K562 (cell line): ENCODE measurements around the gene SLC25A21. TPM values are rescaled to one million over a fixed set of nuclear protein-coding genes. Genes with fewer than 3 reads are reported as not detected.

ENCODE experiments used
- ATAC-seq: fragments of 200-7000 bp; cut with Tn5 transposase; 3 replicates; pipeline ENCODE4 v1.9.1; 2020; ENCODE audit warnings: moderate library complexity
- BruUV-seq: library from RNA; stranded (reverse); fragments of 400-500 nt; replicated peaks from 2 replicates; lab custom pipeline; 2021; lab: Mats Ljungman, UMichigan
- CTCF ChIA-PET: fragments of 300-600 bp; formaldehyde crosslinking; extraction: SDS; loops from one replicate; lab custom pipeline; 2021; ENCODE audit warnings: low intra/inter-chr PET ratio; lab: Yijun Ruan, JAX
- POLR2A ChIA-PET: fragments of 300-600, 350-650 bp; sonication (Branson Sonifier 250); formaldehyde crosslinking; extraction: SDS; loops from one replicate; lab custom pipeline; 2021; ENCODE audit warnings: antibody characterized with exemption, inconsistent platforms; lab: Yijun Ruan, JAX
- DNase-seq, 4 experiments: peaks; one replicate each; pipeline versions ENCODE4 v3.0.0 to v3.0.0-alpha.2; 2011 to 2018; ENCODE audit warnings: low spot score in 3 of 4, mixed read lengths in 3 of 4; ENCODE audit errors: extremely low read depth in 1 of 4
- FAIRE-seq: peaks from 2 replicates; lab custom pipeline; 2011; peaks lifted over from hg19 to GRCh38; lab: Jason Lieb, UNC
- H2AFZ ChIP-seq: 2 replicates; pipeline ENCODE4 v1.6.0; 2011; ENCODE audit warnings: low read depth, low read length, control low read depth, inconsistent platforms
- H3K27ac ChIP-seq: fragments of 200-600 bp; 3 replicates; pipeline ENCODE4 v1.8.0; 2011; ENCODE audit warnings: low read depth, mild to moderate bottlenecking, control low read depth, inconsistent platforms, low read length, moderate library complexity, mixed read lengths; ENCODE audit errors: extremely low read depth
- H3K27me3 ChIP-seq, 2 experiments: fragments of 300-600 bp in 1 of 2; 2 replicates in 1 of 2; 3 replicates in 1 of 2; pipeline versions ENCODE4 v1.6.0 to v1.8.0; 2011; ENCODE audit warnings: inconsistent platforms in 2 of 2, low read length in 2 of 2, mild to moderate bottlenecking in 1 of 2, mixed read lengths in 1 of 2, moderate library complexity in 1 of 2; ENCODE audit not compliant: control insufficient read depth in 2 of 2, insufficient read depth in 2 of 2
- H3K36me3 ChIP-seq: fragments of 300-600 bp; 3 replicates; pipeline ENCODE4 v1.8.0; 2011; ENCODE audit warnings: mild to moderate bottlenecking, low read length, inconsistent platforms; ENCODE audit not compliant: control insufficient read depth, insufficient read depth
- H3K4me1 ChIP-seq, 2 experiments: fragments of 200-600 bp in 1 of 2; replicated peaks in 1 of 2; 2 replicates in 1 of 2; 3 replicates in 1 of 2; pipeline versions ENCODE4 v1.5.1 to v1.8.0; 2011; ENCODE audit warnings: inconsistent platforms in 2 of 2, low read length in 2 of 2, mild to moderate bottlenecking in 1 of 2, mixed read lengths in 1 of 2, moderate library complexity in 1 of 2; ENCODE audit not compliant: control insufficient read depth in 2 of 2, insufficient read depth in 2 of 2
- H3K4me2 ChIP-seq: 2 replicates; pipeline ENCODE4 v1.6.1; 2011; ENCODE audit warnings: low read length, control low read depth, inconsistent platforms, mixed read lengths; ENCODE audit not compliant: insufficient read depth
- H3K4me3 ChIP-seq: fragments of 200-600 bp; sonication (generic), shearing (Covaris generic); 2 replicates; pipeline ENCODE4 v1.5.1; 2016; ENCODE audit warnings: control low read depth, inconsistent platforms
- H3K79me2 ChIP-seq: fragments of 200-600 bp; 3 replicates; pipeline ENCODE4 v1.8.0; 2011; ENCODE audit warnings: low read length, inconsistent platforms; ENCODE audit not compliant: control insufficient read depth, insufficient read depth
- H3K9ac ChIP-seq, 2 experiments: 2 replicates each; pipeline versions ENCODE4 v1.6.0 to v1.6.1; 2011; ENCODE audit warnings: low read depth in 2 of 2, low read length in 2 of 2, control low read depth in 1 of 2, inconsistent platforms in 1 of 2, mild to moderate bottlenecking in 1 of 2, mixed read lengths in 1 of 2; ENCODE audit not compliant: insufficient read depth in 1 of 2
- H3K9me1 ChIP-seq: one replicate; pipeline ENCODE4 v1.6.0; 2011; ENCODE audit warnings: inconsistent platforms, mild to moderate bottlenecking, low read length, moderate library complexity; ENCODE audit not compliant: control insufficient read depth, insufficient read depth
- H3K9me3 ChIP-seq: replicated peaks from 2 replicates; pipeline ENCODE4 v1.5.1; 2011; ENCODE audit warnings: low read depth, low read length, inconsistent platforms; ENCODE audit not compliant: control insufficient read depth, insufficient read depth
- H4K20me1 ChIP-seq: replicated peaks from 2 replicates; pipeline ENCODE4 v1.6.1; 2011; ENCODE audit warnings: low read length, inconsistent platforms, mixed read lengths; ENCODE audit not compliant: control insufficient read depth, insufficient read depth
- KAT8 ChIP-seq: fragments of 450-650 bp; IDR thresholded peaks from 2 replicates; pipeline ENCODE4 v1.6.1; 2016; ENCODE audit warnings: low read depth, mild to moderate bottlenecking
- NFIX ChIP-seq: fragments of 250-450 bp; sonication (Bioruptor Pico); IDR thresholded peaks from 2 replicates; pipeline ENCODE4 v1.4.0; 2020; ENCODE audit warnings: low read depth, mild to moderate bottlenecking, moderate library complexity
- RREB1 ChIP-seq: fragments of 250-450 bp; sonication (Bioruptor Pico); IDR thresholded peaks from 2 replicates; pipeline ENCODE4 v1.4.0; 2020
- SP2 ChIP-seq: IDR thresholded peaks from 2 replicates; pipeline ENCODE4 v1.6.1; 2011; ENCODE audit warnings: mild to moderate bottlenecking, low read depth, low read length, moderate library complexity; ENCODE audit not compliant: poor library complexity, severe bottlenecking; ENCODE audit errors: extremely low read depth
- THAP7 ChIP-seq: fragments of 250-450 bp; sonication (Bioruptor Pico); IDR thresholded peaks from 2 replicates; pipeline ENCODE4 v1.5.0; 2021
- TOE1 ChIP-seq, 2 experiments: fragments of 450-650 bp in 1 of 2; sonication (generic) in 1 of 2; formaldehyde crosslinking in 1 of 2; IDR thresholded peaks; 2 replicates each; pipeline versions ENCODE4 v1.7.1 to v1.8.0; 2016 to 2022; ENCODE audit warnings: borderline replicate concordance in 2 of 2, mild to moderate bottlenecking in 2 of 2, antibody characterized with exemption in 1 of 2, inconsistent platforms in 1 of 2, low read depth in 1 of 2, missing genetic modification reagents in 1 of 2, moderate library complexity in 1 of 2
- in situ Hi-C: fragments of 300-500 bp; cut with MboI; formaldehyde crosslinking; loops from 4 replicates; pipeline ENCODE4 v1.15.0; 2018; ENCODE audit warnings: inconsistent platforms, mixed read lengths
- intact Hi-C: fragments of 100-400 bp; cut with micrococcal nuclease; formaldehyde crosslinking; loops from 2 replicates; pipeline ENCODE4 v1.14.2; 2022
- polyA plus RNA-seq, 8 experiments: library from polyadenylated mRNA; depleted of rRNA in 4 of 8; stranded (reverse) in 5 of 8; unstranded in 3 of 8; fragments of >200 nt; fragmentation: Nextera tagmentation in 2 of 8; fragmentation: Illumina TruSeq in 1 of 8; extraction: Ambion mirVana in 2 of 8; extraction: Trizol in 1 of 8; gene quantifications; 2 replicates each; pipeline versions ENCODE4 v1.2.1 to v1.2.3, GENCODE V29; 2011 to 2014; ENCODE audit warnings: inconsistent platforms in 1 of 8, missing spikeins in 1 of 8
- total RNA-seq, 7 experiments: library from RNA; depleted of rRNA in 6 of 7; stranded (reverse); fragments of >200 nt in 6 of 7; fragmentation: Illumina TruSeq in 2 of 7; extraction: Trizol in 2 of 7; gene quantifications; 2 replicates each; pipeline versions ENCODE4 v1.2.1 to v1.2.3, GENCODE V29; 2011 to 2021; ENCODE audit warnings: low replicate concordance in 1 of 7
- TF ChIP-seq, protein P1 (sequence below): fragments of 250-450 bp; sonication (Bioruptor Pico); IDR thresholded peaks from 2 replicates; pipeline ENCODE4 v1.5.0; 2021; ENCODE audit warnings: mild to moderate bottlenecking, borderline replicate concordance
- TF ChIP-seq, protein P2 (sequence below), 3 experiments: fragments of 200-800 bp in 1 of 3; fragments of 250-450 bp in 1 of 3; fragments of 450-650 bp in 1 of 3; sonication (Bioruptor Pico) in 1 of 3; sonication (Bioruptor generic) in 1 of 3; formaldehyde crosslinking in 1 of 3; IDR thresholded peaks; 2 replicates each; pipeline versions ENCODE4 v1.6.1 to v1.8.0; 2016 to 2022; ENCODE audit warnings: mild to moderate bottlenecking in 2 of 3, missing genetic modification characterization in 2 of 3, missing compliant biosample characterization in 1 of 3, moderate library complexity in 1 of 3

SLC25A21 gene
- total and polyA plus RNA-seq, 9 of the 15 experiments (the other 6 are each of a cell fraction or from before 2014, with no cell fraction given) = 15.2 to 46.7 (median 28.7) TPM

DNA sequence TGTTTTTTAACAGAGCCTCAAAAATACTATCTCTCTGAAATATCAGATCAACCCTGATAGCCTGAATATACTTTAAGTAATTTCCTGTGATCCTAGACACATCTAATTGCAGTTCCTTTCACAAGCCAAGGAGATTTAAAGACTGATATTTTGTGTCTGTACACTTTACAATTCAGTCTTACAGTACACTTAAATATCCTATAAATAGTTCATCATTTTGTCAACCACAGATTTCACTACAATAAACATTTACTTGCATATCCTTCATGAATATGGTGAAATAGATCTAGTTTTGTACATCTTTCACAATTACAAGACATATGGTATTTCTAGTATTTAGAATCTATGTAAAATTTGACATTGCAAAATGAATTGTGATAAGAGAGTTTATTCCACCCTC lies 349.7 kb downstream of the SLC25A21 start:
- no TSS peak for BruUV-seq
- FAIRE-seq = no peak
- ChIA-PET CTCF (no interaction called here), POLR2A (no interaction called here)
- in situ Hi-C loops (no loop called here), intact Hi-C loops (no loop called here)
- no peak overlapping the region for H2AFZ ChIP-seq
- ATAC-seq = no peak
- no peaks in the 10 kb centered on the region for H3K27me3 ChIP-seq
- no peak overlapping the region for H3K9ac ChIP-seq
- no peaks in the 10 kb centered on the region; the same call in none of the 2 replicates for H4K20me1 ChIP-seq
- no peak overlapping the region for H3K4me2 ChIP-seq
- H3K9me1 ChIP-seq = no peaks in the 10 kb centered on the region
- no peak overlapping the region for H3K4me3 ChIP-seq
- no peaks in the 10 kb centered on the region for H3K9me3 ChIP-seq
- peaks cover 0 to 10% of the 10 kb centered on the region in 2 experiments; a peak in 2 of 5 replicates for H3K4me1 ChIP-seq
- no peaks in the 10 kb centered on the region for H3K36me3 ChIP-seq
- H3K27ac ChIP-seq = no peak overlapping the region
- H3K79me2 ChIP-seq = no peaks in the 10 kb centered on the region
- no peak for DNase-seq
- TF ChIP-seq SP2 (no peak), THAP7 (no peak), RREB1 (CRISPR knock-in tag) (no peak), KAT8 (no peak), TOE1 (IDR thresholded peaks at IDR 0.05; ENCODE audit: borderline replicate concordance) (no peak), TOE1 (CRISPR knock-in tag; IDR thresholded peaks at IDR 0.05; ENCODE audit: borderline replicate concordance, low read depth) (no peak), NFIX (CRISPR knock-in tag) (no peak)
- TF ChIP-seq, protein P1, sequence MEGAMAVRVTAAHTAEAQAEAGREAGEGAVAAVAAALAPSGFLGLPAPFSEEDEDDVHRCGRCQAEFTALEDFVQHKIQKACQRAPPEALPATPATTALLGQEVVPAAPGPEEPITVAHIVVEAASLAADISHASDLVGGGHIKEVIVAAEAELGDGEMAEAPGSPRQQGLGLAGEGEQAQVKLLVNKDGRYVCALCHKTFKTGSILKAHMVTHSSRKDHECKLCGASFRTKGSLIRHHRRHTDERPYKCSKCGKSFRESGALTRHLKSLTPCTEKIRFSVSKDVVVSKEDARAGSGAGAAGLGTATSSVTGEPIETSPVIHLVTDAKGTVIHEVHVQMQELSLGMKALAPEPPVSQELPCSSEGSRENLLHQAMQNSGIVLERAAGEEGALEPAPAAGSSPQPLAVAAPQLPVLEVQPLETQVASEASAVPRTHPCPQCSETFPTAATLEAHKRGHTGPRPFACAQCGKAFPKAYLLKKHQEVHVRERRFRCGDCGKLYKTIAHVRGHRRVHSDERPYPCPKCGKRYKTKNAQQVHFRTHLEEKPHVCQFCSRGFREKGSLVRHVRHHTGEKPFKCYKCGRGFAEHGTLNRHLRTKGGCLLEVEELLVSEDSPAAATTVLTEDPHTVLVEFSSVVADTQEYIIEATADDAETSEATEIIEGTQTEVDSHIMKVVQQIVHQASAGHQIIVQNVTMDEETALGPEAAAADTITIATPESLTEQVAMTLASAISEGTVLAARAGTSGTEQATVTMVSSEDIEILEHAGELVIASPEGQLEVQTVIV (CRISPR knock-in tag) = no peak
- TF ChIP-seq, protein P2, sequence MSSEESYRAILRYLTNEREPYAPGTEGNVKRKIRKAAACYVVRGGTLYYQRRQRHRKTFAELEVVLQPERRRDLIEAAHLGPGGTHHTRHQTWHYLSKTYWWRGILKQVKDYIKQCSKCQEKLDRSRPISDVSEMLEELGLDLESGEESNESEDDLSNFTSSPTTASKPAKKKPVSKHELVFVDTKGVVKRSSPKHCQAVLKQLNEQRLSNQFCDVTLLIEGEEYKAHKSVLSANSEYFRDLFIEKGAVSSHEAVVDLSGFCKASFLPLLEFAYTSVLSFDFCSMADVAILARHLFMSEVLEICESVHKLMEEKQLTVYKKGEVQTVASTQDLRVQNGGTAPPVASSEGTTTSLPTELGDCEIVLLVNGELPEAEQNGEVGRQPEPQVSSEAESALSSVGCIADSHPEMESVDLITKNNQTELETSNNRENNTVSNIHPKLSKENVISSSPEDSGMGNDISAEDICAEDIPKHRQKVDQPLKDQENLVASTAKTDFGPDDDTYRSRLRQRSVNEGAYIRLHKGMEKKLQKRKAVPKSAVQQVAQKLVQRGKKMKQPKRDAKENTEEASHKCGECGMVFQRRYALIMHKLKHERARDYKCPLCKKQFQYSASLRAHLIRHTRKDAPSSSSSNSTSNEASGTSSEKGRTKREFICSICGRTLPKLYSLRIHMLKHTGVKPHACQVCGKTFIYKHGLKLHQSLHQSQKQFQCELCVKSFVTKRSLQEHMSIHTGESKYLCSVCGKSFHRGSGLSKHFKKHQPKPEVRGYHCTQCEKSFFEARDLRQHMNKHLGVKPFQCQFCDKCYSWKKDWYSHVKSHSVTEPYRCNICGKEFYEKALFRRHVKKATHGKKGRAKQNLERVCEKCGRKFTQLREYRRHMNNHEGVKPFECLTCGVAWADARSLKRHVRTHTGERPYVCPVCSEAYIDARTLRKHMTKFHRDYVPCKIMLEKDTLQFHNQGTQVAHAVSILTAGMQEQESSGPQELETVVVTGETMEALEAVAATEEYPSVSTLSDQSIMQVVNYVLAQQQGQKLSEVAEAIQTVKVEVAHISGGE (CRISPR knock-in tag; IDR thresholded peaks at IDR 0.05) = no peak
